ENCODE results near the gene GMDS.

The GMDS gene

GRCh38 chr6:1766654-1767053, 478.8 kb downstream of the GMDS start:
- DNase-seq (ENCODE audit: low read depth) = no peak
- no peak for TF ChIP-seq CTCF (IDR thresholded peaks at IDR 0.05; ENCODE audit: control insufficient read depth, insufficient read depth, low read depth, low read length, missing control alignments)
- H3K4me3 ChIP-seq (ENCODE audit: control insufficient read depth, low read depth, low read length) = no peak overlapping the region

- no peak for TF ChIP-seq CTCF (IDR thresholded peaks at IDR 0.05; ENCODE audit: control insufficient read depth, insufficient read depth, low read depth, low read length, missing control alignments)
- H3K4me3 ChIP-seq (ENCODE audit: control insufficient read depth, low read depth, low read length) = no peak overlapping the region
- DNase-seq (ENCODE audit: low read depth) = no peak
Observed at GRCh38 chr6:1765160-1765903, 480.1 kb downstream of the GMDS start.

DNA sequence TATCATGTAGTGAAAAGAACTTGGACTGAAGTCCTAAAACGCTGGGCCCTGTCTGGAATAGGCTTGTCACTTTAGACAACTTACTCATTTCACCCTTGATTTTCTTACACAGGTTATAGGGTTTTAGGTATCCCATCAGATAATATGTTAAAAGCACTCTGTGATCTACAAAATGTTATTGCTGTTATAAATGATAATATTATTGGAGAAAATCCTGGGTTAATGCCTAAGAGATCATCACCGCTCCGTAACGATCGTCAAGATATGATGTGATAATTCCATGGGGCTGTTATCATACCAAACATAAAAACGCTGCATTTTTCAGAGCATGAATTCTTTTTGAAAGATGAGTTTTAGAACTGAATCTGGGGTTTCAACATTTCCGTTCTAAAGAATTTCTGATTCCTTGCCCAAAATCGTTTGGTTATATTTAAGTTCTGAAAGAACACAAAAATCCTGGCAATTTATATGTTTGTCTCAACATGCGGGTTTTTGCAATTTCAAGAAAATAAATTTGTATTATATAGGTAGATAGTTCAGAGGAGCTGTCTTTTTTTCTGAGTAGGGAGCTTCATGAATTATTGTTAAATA, 480.9 kb downstream of the GMDS start:
- no peak for TF ChIP-seq CTCF (IDR thresholded peaks at IDR 0.05; ENCODE audit: control insufficient read depth, insufficient read depth, low read depth, low read length, missing control alignments)
- no peak for DNase-seq (ENCODE audit: low read depth)
- no peak overlapping the region for H3K4me3 ChIP-seq (ENCODE audit: control insufficient read depth, low read depth, low read length)

- no peak for DNase-seq (ENCODE audit: low read depth)
- TF ChIP-seq CTCF (IDR thresholded peaks at IDR 0.05; ENCODE audit: control insufficient read depth, insufficient read depth, low read depth, low read length, missing control alignments) = no peak
Observed at GRCh38 chr6:1763404-1763803, 482.0 kb downstream of the GMDS start.

GRCh38 chr6:1762203-1762602, 483.2 kb downstream of the GMDS start:
- DNase-seq (ENCODE audit: low read depth) = no peak
- no peak for TF ChIP-seq CTCF (IDR thresholded peaks at IDR 0.05; ENCODE audit: control insufficient read depth, insufficient read depth, low read depth, low read length, missing control alignments)
- H3K4me3 ChIP-seq (ENCODE audit: control insufficient read depth, low read depth, low read length) = no peak overlapping the region

More at GRCh38 chr6:1763404-1763803, 482.0 kb downstream of the GMDS start:
- H3K4me3 ChIP-seq (ENCODE audit: control insufficient read depth, low read depth, low read length) = no peak overlapping the region

- no peak for TF ChIP-seq CTCF (IDR thresholded peaks at IDR 0.05; ENCODE audit: control insufficient read depth, insufficient read depth, low read depth, low read length, missing control alignments)
- DNase-seq (ENCODE audit: low read depth) = no peak
- H3K4me3 ChIP-seq (ENCODE audit: control insufficient read depth, low read depth, low read length) = no peak overlapping the region
Observed at GRCh38 chr6:1761477-1761877, 483.9 kb downstream of the GMDS start.

Data from AG09309 (cell line).